ENCODE measurements around the gene ERC1. TPM values are rescaled to one million over a fixed set of nuclear protein-coding genes. Genes with fewer than 3 reads are reported as not detected.
"Not testable (repeated sequence)": the region's sequence is repeated elsewhere in the genome, so short reads cannot be mapped to it uniquely, and the experiment has no call there.

The ERC1 gene
- total RNA-seq, 1 experiment from 2014 or later: 11.9 TPM

GRCh38 chr12:1185460-1186182 is 194.6 kb downstream of the ERC1 start:
- DNase-seq (ENCODE audit: low read depth): no peak

- DNase-seq (ENCODE audit: low read depth): no peak
These were observed 195.3 kb downstream of the ERC1 start for GRCh38 chr12:1186298-1186697.

- no peak for DNase-seq (ENCODE audit: low read depth)
These were observed 197.0 kb downstream of the ERC1 start for GRCh38 chr12:1188016-1188415.

GRCh38 chr12:1189163-1189562 is 198.1 kb downstream of the ERC1 start:
- peak; percentile 54 for DNase-seq (ENCODE audit: low read depth)

- DNase-seq (ENCODE audit: low read depth): no peak
These were observed 204.5 kb downstream of the ERC1 start for GRCh38 chr12:1195513-1195912.

- peak; percentile 67 for DNase-seq (ENCODE audit: low read depth)
These were observed 206.4 kb downstream of the ERC1 start for GRCh38 chr12:1197264-1198018.

- not testable (repeated sequence) for DNase-seq (ENCODE audit: low read depth)
These were observed 207.8 kb downstream of the ERC1 start for GRCh38 chr12:1198854-1199253.

- no peak for DNase-seq (ENCODE audit: low read depth)
These were observed 208.7 kb downstream of the ERC1 start for GRCh38 chr12:1199700-1200099.

- no peak for DNase-seq (ENCODE audit: low read depth)
These were observed 210.0 kb downstream of the ERC1 start for GRCh38 chr12:1201030-1201429.

- no peak for DNase-seq (ENCODE audit: low read depth)
These were observed 210.9 kb downstream of the ERC1 start for GRCh38 chr12:1201886-1202285.

- no peak for DNase-seq (ENCODE audit: low read depth)
These were observed 212.7 kb downstream of the ERC1 start for GRCh38 chr12:1203735-1204019.

- peak; percentile 44 for DNase-seq (ENCODE audit: low read depth)
These were observed 213.6 kb downstream of the ERC1 start for GRCh38 chr12:1204581-1205121.

- peak; percentile 66 for DNase-seq (ENCODE audit: low read depth)
These were observed 214.6 kb downstream of the ERC1 start for GRCh38 chr12:1205512-1206060.

- peak; percentile 59 for DNase-seq (ENCODE audit: low read depth)
These were observed 215.2 kb downstream of the ERC1 start for GRCh38 chr12:1206118-1206734.

GRCh38 chr12:1207276-1207675 is 216.3 kb downstream of the ERC1 start:
- no peak for DNase-seq (ENCODE audit: low read depth)

GRCh38 chr12:1208719-1209118 is 217.7 kb downstream of the ERC1 start:
- not testable (repeated sequence) for DNase-seq (ENCODE audit: low read depth)

GRCh38 chr12:1212526-1212925 is 221.5 kb downstream of the ERC1 start:
- DNase-seq (ENCODE audit: low read depth): no peak

GRCh38 chr12:1213205-1213604 is 222.2 kb downstream of the ERC1 start:
- DNase-seq (ENCODE audit: low read depth): no peak

GRCh38 chr12:1213618-1214205 is 222.7 kb downstream of the ERC1 start:
- no peak for DNase-seq (ENCODE audit: low read depth)

- peak; percentile 27 for DNase-seq (ENCODE audit: low read depth)
These were observed 225.5 kb downstream of the ERC1 start for GRCh38 chr12:1216560-1216959.

- DNase-seq (ENCODE audit: low read depth): peak; percentile 89
These were observed 226.3 kb downstream of the ERC1 start for GRCh38 chr12:1217191-1217949.

Measured in M059J (cell line).